Calu3 (cell line): ENCODE results near the gene IGSF3. TPM values are rescaled to one million over a fixed set of nuclear protein-coding genes. Genes with fewer than 3 reads are reported as not detected.

Experiments
- BruUV-seq: library from RNA; stranded (reverse); fragments of 400-500 nt; replicated peaks from 2 replicates; lab custom pipeline; 2021; lab: Mats Ljungman, UMichigan
- CTCF ChIA-PET: fragments of 300-600 bp; sonication (Branson Sonifier 250); formaldehyde crosslinking; loops from one replicate; lab custom pipeline; 2022; ENCODE audit warnings: antibody characterized with exemption; lab: Charles Lee
- DNase-seq: peaks from one replicate; pipeline ENCODE4 v3.0.0; 2022
- H3K27ac Mint-ChIP-seq: one replicate; pipeline ENCODE4 v1.8.0; 2022; ENCODE audit warnings: mixed read lengths; ENCODE audit not compliant: unreplicated experiment
- H3K27me3 Mint-ChIP-seq: one replicate; pipeline ENCODE4 v1.8.0; 2022; ENCODE audit warnings: mixed read lengths; ENCODE audit not compliant: unreplicated experiment
- H3K36me3 Mint-ChIP-seq: one replicate; pipeline ENCODE4 v1.8.0; 2022; ENCODE audit warnings: mild to moderate bottlenecking, moderate library complexity, mixed read lengths; ENCODE audit not compliant: insufficient read depth, unreplicated experiment
- H3K4me1 Mint-ChIP-seq: one replicate; pipeline ENCODE4 v1.8.0; 2022; ENCODE audit warnings: mild to moderate bottlenecking, low read depth, mixed read lengths; ENCODE audit not compliant: unreplicated experiment
- H3K4me3 Mint-ChIP-seq: one replicate; pipeline ENCODE4 v1.8.0; 2022; ENCODE audit warnings: mild to moderate bottlenecking, low read depth, moderate library complexity, mixed read lengths; ENCODE audit not compliant: unreplicated experiment
- H3K9me3 Mint-ChIP-seq: one replicate; pipeline ENCODE4 v1.8.0; 2022; ENCODE audit warnings: low read depth, mixed read lengths; ENCODE audit not compliant: unreplicated experiment
- intact Hi-C: fragments of 100-400 bp; cut with micrococcal nuclease; formaldehyde crosslinking; loops from one replicate; pipeline ENCODE4 v1.10.0; 2022; ENCODE audit not compliant: unreplicated experiment
- total RNA-seq: library from RNA; stranded (reverse); gene quantifications from 2 replicates; pipeline ENCODE4 v1.2.3, GENCODE V29; 2022
- TF ChIP-seq, protein P1 (sequence below): fragments of 200-600 bp; IDR thresholded peaks from one replicate; pipeline ENCODE4 v1.8.0; 2022; ENCODE audit warnings: antibody characterized with exemption; ENCODE audit not compliant: unreplicated experiment

Gene IGSF3
- total RNA-seq, 1 experiment from 2014 or later: 15.3 TPM

GRCh38 chr1:116686723-116687352, 19.3 kb upstream of the IGSF3 start:
- no peaks in the 10 kb centered on the region for H3K27me3 Mint-ChIP-seq
- TF ChIP-seq, protein P1, sequence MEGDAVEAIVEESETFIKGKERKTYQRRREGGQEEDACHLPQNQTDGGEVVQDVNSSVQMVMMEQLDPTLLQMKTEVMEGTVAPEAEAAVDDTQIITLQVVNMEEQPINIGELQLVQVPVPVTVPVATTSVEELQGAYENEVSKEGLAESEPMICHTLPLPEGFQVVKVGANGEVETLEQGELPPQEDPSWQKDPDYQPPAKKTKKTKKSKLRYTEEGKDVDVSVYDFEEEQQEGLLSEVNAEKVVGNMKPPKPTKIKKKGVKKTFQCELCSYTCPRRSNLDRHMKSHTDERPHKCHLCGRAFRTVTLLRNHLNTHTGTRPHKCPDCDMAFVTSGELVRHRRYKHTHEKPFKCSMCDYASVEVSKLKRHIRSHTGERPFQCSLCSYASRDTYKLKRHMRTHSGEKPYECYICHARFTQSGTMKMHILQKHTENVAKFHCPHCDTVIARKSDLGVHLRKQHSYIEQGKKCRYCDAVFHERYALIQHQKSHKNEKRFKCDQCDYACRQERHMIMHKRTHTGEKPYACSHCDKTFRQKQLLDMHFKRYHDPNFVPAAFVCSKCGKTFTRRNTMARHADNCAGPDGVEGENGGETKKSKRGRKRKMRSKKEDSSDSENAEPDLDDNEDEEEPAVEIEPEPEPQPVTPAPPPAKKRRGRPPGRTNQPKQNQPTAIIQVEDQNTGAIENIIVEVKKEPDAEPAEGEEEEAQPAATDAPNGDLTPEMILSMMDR: no peak
- DNase-seq: no peak
- peak overlapping the region; percentile 28 for H3K27ac Mint-ChIP-seq
- intact Hi-C loops: no loop called here
- H3K36me3 Mint-ChIP-seq: no peaks in the 10 kb centered on the region
- no peak overlapping the region for H3K4me3 Mint-ChIP-seq
- CTCF ChIA-PET: no interaction called here
- peaks cover 8% of the 10 kb centered on the region for H3K4me1 Mint-ChIP-seq
- no TSS peak for BruUV-seq
- H3K9me3 Mint-ChIP-seq: no peaks in the 10 kb centered on the region

DNA sequence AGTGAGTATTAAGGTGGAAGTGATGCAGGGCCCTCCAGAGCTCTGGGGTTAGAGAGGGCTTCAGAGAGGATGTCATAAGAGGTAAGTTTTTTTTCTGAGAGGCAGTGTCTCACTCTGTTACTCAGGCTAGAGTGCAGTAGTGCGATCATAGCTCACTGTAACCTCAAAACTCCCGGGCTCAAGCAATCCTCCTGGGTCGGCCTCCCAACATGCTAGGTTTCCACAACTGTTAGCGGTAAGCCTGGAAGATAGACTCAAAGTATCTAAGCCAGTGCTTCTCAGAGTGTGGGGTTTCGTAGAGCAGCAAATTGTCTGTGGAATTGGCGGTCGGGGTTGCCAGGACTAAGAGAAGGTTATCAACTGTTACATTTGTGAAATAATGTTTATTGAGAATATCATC, 18.6 kb upstream of the IGSF3 start:
- TF ChIP-seq, protein P1: no peak
- Mint-ChIP-seq H3K36me3 (no peaks in the 10 kb centered on the region), H3K4me1 (peaks cover 8% of the 10 kb centered on the region), H3K27me3 (no peaks in the 10 kb centered on the region), H3K27ac (no peak overlapping the region), H3K4me3 (no peak overlapping the region), H3K9me3 (no peaks in the 10 kb centered on the region)
- BruUV-seq: no TSS peak
- CTCF ChIA-PET: no interaction called here
- DNase-seq: no peak
- intact Hi-C loops: no loop called here

DNA sequence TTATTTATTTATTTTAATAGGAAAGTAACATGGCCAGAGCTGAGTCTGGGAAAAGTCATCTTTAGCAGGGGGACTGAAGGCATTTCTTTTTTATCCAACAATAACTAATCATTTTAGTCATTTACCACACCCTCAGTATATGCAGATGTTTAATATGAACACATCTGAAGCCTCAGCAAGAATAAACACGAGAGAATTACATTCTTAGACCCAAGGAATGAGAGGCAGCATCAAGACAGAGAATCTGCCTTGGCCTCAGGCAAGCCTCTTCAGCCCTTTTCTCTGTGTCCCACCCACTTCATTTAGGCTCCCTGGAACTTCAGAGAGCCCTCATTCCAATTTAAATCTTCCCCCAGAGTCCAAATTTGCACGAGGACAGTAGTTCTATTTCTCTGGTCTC, 17.0 kb upstream of the IGSF3 start:
- intact Hi-C loops: no loop called here
- BruUV-seq: no TSS peak
- Mint-ChIP-seq H3K36me3 (no peaks in the 10 kb centered on the region), H3K27ac (no peak overlapping the region), H3K4me1 (peaks cover 8% of the 10 kb centered on the region), H3K9me3 (no peaks in the 10 kb centered on the region), H3K4me3 (no peak overlapping the region), H3K27me3 (no peaks in the 10 kb centered on the region)
- CTCF ChIA-PET: no interaction called here
- TF ChIP-seq, protein P1: no peak
- DNase-seq: no peak

- DNase-seq: no peak
- TF ChIP-seq, protein P1: no peak
- Mint-ChIP-seq H3K27me3 (peaks cover 16% of the 10 kb centered on the region), H3K27ac (no peak overlapping the region), H3K4me3 (no peak overlapping the region), H3K9me3 (no peaks in the 10 kb centered on the region), H3K4me1 (peaks cover 7% of the 10 kb centered on the region), H3K36me3 (no peaks in the 10 kb centered on the region)
- no TSS peak for BruUV-seq
- CTCF ChIA-PET: no interaction called here
- intact Hi-C loops: no loop called here
Measured at GRCh38 chr1:116682641-116683221, 15.2 kb upstream of the IGSF3 start.
